GM12892 (cell line): ENCODE results near the gene GNPTG.

Experiments used
- POLR2A ChIP-seq: IDR thresholded peaks from 2 replicates; pipeline ENCODE4 v1.6.1; 2011; ENCODE audit warnings: low read depth, low read length, control low read depth
- POLR2AphosphoS5 ChIP-seq: IDR thresholded peaks from 2 replicates; pipeline ENCODE4 v1.6.1; 2011; ENCODE audit warnings: low read depth, low read length, control low read depth

GRCh38 chr16:1345087-1345486 lies 6.6 kb upstream of the GNPTG start:
- TF ChIP-seq POLR2A, result no peak
- no peak for TF ChIP-seq POLR2AphosphoS5
